Uterus (tissue), 4 donors: ENCODE measurements around the gene IVNS1ABP. TPM values are rescaled to one million over a fixed set of nuclear protein-coding genes. Genes with fewer than 3 reads are reported as not detected.

Experiments used
- DNase-seq, 2 donors: peaks; one replicate each; pipeline ENCODE4 v3.0.0-alpha.2; 2019 to 2020
- H3K27ac ChIP-seq, 2 donors: fragments of 200-600 bp; sonication (generic); 1 replicate in 1 of 2; 2 replicates in 1 of 2; pipeline ENCODE4 v1.5.1; 2016 to 2018
- H3K27me3 ChIP-seq, 2 donors: fragments of 200-600 bp; sonication (generic); one replicate each; pipeline ENCODE4 v1.5.1; 2018 to 2019; ENCODE audit warnings: control low read depth in 1 of 2
- H3K36me3 ChIP-seq, 2 donors: fragments of 200-600 bp; sonication (generic); one replicate each; pipeline ENCODE4 v1.5.1; 2019; ENCODE audit warnings: control low read depth in 1 of 2
- H3K4me1 ChIP-seq, 2 donors: fragments of 200-600 bp; sonication (generic); one replicate each; pipeline ENCODE4 v1.5.1; 2018 to 2019; ENCODE audit warnings: control low read depth in 1 of 2
- H3K4me3 ChIP-seq, 2 donors: fragments of 200-600 bp; sonication (generic); 1 replicate in 1 of 2; 2 replicates in 1 of 2; pipeline ENCODE4 v1.5.1; 2018 to 2019; ENCODE audit warnings: mild to moderate bottlenecking in 1 of 2
- H3K9me3 ChIP-seq, 2 donors: fragments of 200-600 bp; sonication (generic); one replicate each; pipeline ENCODE4 v1.5.1; 2019; ENCODE audit warnings: control low read depth in 1 of 2
- CTCF ChIP-seq, 4 experiments: fragments of 200-600 bp in 2 of 4; fragments of 450-650 bp in 2 of 4; sonication (generic) in 2 of 4; IDR thresholded peaks; one replicate each; pipeline ENCODE4 v1.5.1; 2016 to 2019; ENCODE audit warnings: antibody characterized with exemption in 4 of 4, mild to moderate bottlenecking in 2 of 4, moderate library complexity in 1 of 4
- POLR2A ChIP-seq, 2 donors: fragments of 450-650 bp; IDR thresholded peaks; one replicate each; pipeline ENCODE4 v1.6.1; 2016; ENCODE audit warnings: antibody characterized with exemption in 2 of 2, mild to moderate bottlenecking in 1 of 2, moderate library complexity in 1 of 2
- intact Hi-C: fragments of 100-400 bp; cut with DNase I; formaldehyde crosslinking; loops from one replicate; pipeline ENCODE4 v1.15.1; 2023; ENCODE audit warnings: low total_unique reads
- total RNA-seq, 4 donors: library from RNA; depleted of rRNA in 3 of 4; stranded (reverse); fragments of >200 nt in 3 of 4; gene quantifications; one replicate each; pipeline versions ENCODE4 v1.1.0 to v1.2.4, GENCODE V29; 2014 to 2023
- donor health status: DM: yes; HTN: yes; CAD: no.

Gene IVNS1ABP
- total RNA-seq, 4 donors from 2014 or later = 28.8 to 113 (median 39.4) TPM

GRCh38 chr1:185267301-185267700, 49.7 kb downstream of the IVNS1ABP start:
- H3K27ac ChIP-seq = no peak overlapping the region
- no peak for TF ChIP-seq POLR2A (IDR thresholded peaks at IDR 0.05)
- no peak for TF ChIP-seq CTCF (IDR thresholded peaks at IDR 0.05)
- DNase-seq = no peak

GRCh38 chr1:185265314-185265713, 51.7 kb downstream of the IVNS1ABP start:
- no peaks in the 10 kb centered on the region for H3K36me3 ChIP-seq
- H3K27me3 ChIP-seq = no peaks in the 10 kb centered on the region
- intact Hi-C loops = no loop called here
- no peak for DNase-seq
- H3K27ac ChIP-seq = no peak overlapping the region
- TF ChIP-seq CTCF (IDR thresholded peaks at IDR 0.05) (no peak), POLR2A (IDR thresholded peaks at IDR 0.05) (no peak)
- no peaks in the 10 kb centered on the region for H3K4me1 ChIP-seq
- no peak overlapping the region for H3K4me3 ChIP-seq
- no peaks in the 10 kb centered on the region for H3K9me3 ChIP-seq

More at GRCh38 chr1:185267301-185267700, 49.7 kb downstream of the IVNS1ABP start:
- Histone ChIP-seq H3K9me3 (no peaks in the 10 kb centered on the region), H3K4me3 (no peak overlapping the region), H3K36me3 (no peaks in the 10 kb centered on the region), H3K4me1 (no peaks in the 10 kb centered on the region), H3K27me3 (no peaks in the 10 kb centered on the region)
- intact Hi-C loops = no loop called here

- Histone ChIP-seq H3K4me3 (no peak overlapping the region), H3K27me3 (no peaks in the 10 kb centered on the region), H3K36me3 (no peaks in the 10 kb centered on the region), H3K4me1 (no peaks in the 10 kb centered on the region), H3K9me3 (no peaks in the 10 kb centered on the region), H3K27ac (no peak overlapping the region)
- intact Hi-C loops = no loop called here
- DNase-seq = no peak
- TF ChIP-seq POLR2A (IDR thresholded peaks at IDR 0.05) (no peak), CTCF (IDR thresholded peaks at IDR 0.05) (no peak)
These were observed 53.3 kb downstream of the IVNS1ABP start for GRCh38 chr1:185263780-185264179.

GRCh38 chr1:185263292-185263691, 53.8 kb downstream of the IVNS1ABP start:
- Histone ChIP-seq H3K9me3 (no peaks in the 10 kb centered on the region), H3K27ac (no peak overlapping the region), H3K4me3 (no peak overlapping the region), H3K36me3 (no peaks in the 10 kb centered on the region), H3K4me1 (no peaks in the 10 kb centered on the region), H3K27me3 (no peaks in the 10 kb centered on the region)
- DNase-seq = no peak
- intact Hi-C loops = no loop called here
- TF ChIP-seq CTCF (IDR thresholded peaks at IDR 0.05) (no peak), POLR2A (IDR thresholded peaks at IDR 0.05) (no peak)

GRCh38 chr1:185262151-185262550, 54.9 kb downstream of the IVNS1ABP start:
- no peak for TF ChIP-seq POLR2A (IDR thresholded peaks at IDR 0.05)
- TF ChIP-seq CTCF (IDR thresholded peaks at IDR 0.05) = no peak
- Histone ChIP-seq H3K4me3 (no peak overlapping the region), H3K27ac (no peak overlapping the region), H3K27me3 (no peaks in the 10 kb centered on the region), H3K9me3 (no peaks in the 10 kb centered on the region), H3K36me3 (no peaks in the 10 kb centered on the region), H3K4me1 (no peaks in the 10 kb centered on the region)
- intact Hi-C loops = no loop called here
- DNase-seq = no peak
